Mesothelial cell of epicardium (in vitro differentiated cells): ENCODE results near the gene CEP112. TPM values are rescaled to one million over a fixed set of nuclear protein-coding genes. Genes with fewer than 3 reads are reported as not detected.

Experiments
- DNase-seq, 2 experiments: peaks; one replicate each; pipeline ENCODE4 v3.0.0; 2021; ENCODE audit warnings: low spot score in 2 of 2; ENCODE audit not compliant: unreplicated experiment in 2 of 2
- H3K27ac Mint-ChIP-seq: 2 replicates; pipeline ENCODE4 v1.8.0; 2021; ENCODE audit warnings: mixed read lengths
- H3K27me3 Mint-ChIP-seq: 2 replicates; pipeline ENCODE4 v1.8.0; 2021; ENCODE audit warnings: low read depth, mixed read lengths
- H3K36me3 Mint-ChIP-seq: 2 replicates; pipeline ENCODE4 v1.8.0; 2021; ENCODE audit warnings: mixed read lengths
- H3K4me1 Mint-ChIP-seq: 2 replicates; pipeline ENCODE4 v1.8.0; 2021; ENCODE audit warnings: mixed read lengths
- H3K4me3 Mint-ChIP-seq: 2 replicates; pipeline ENCODE4 v1.8.0; 2021; ENCODE audit warnings: mild to moderate bottlenecking, moderate library complexity, mixed read lengths
- H3K9me3 Mint-ChIP-seq: 2 replicates; pipeline ENCODE4 v1.8.0; 2021; ENCODE audit warnings: mixed read lengths
- CTCF ChIP-seq: fragments of 200-600 bp; sonication (generic); IDR thresholded peaks from one replicate; pipeline ENCODE4 v1.5.0; 2021; ENCODE audit warnings: antibody characterized with exemption; ENCODE audit not compliant: unreplicated experiment
- total RNA-seq: library from RNA; stranded (reverse); gene quantifications from 3 replicates; pipeline ENCODE4 v1.2.1, GENCODE V29; 2021

Gene CEP112
- total RNA-seq, 1 donor from 2014 or later: 24.0 TPM

GRCh38 chr17:66227212-66228045 is 35.5 kb upstream of the CEP112 start:
- H3K4me3 Mint-ChIP-seq: no peak overlapping the region
- DNase-seq: no peak
- peaks cover 5% of the 10 kb centered on the region for H3K4me1 Mint-ChIP-seq
- no peaks in the 10 kb centered on the region for H3K36me3 Mint-ChIP-seq
- peaks cover 36% of the 10 kb centered on the region for H3K27me3 Mint-ChIP-seq
- no peak for TF ChIP-seq CTCF
- H3K9me3 Mint-ChIP-seq: no peaks in the 10 kb centered on the region
- no peak overlapping the region for H3K27ac Mint-ChIP-seq

GRCh38 chr17:66222798-66223350 is 30.9 kb upstream of the CEP112 start:
- TF ChIP-seq CTCF: no peak
- peaks cover 5% of the 10 kb centered on the region for H3K4me1 Mint-ChIP-seq
- no peak overlapping the region for H3K4me3 Mint-ChIP-seq
- no peak for DNase-seq
- no peak overlapping the region for H3K27ac Mint-ChIP-seq
- H3K27me3 Mint-ChIP-seq: peaks cover 55% of the 10 kb centered on the region
- no peaks in the 10 kb centered on the region for H3K36me3 Mint-ChIP-seq
- H3K9me3 Mint-ChIP-seq: no peaks in the 10 kb centered on the region

GRCh38 chr17:66221755-66222530 is 30.0 kb upstream of the CEP112 start:
- Mint-ChIP-seq H3K4me1 (peaks cover 5% of the 10 kb centered on the region), H3K27me3 (peaks cover 52% of the 10 kb centered on the region), H3K4me3 (no peak overlapping the region), H3K9me3 (no peaks in the 10 kb centered on the region), H3K36me3 (no peaks in the 10 kb centered on the region), H3K27ac (no peak overlapping the region)
- TF ChIP-seq CTCF: no peak
- no peak for DNase-seq

DNA sequence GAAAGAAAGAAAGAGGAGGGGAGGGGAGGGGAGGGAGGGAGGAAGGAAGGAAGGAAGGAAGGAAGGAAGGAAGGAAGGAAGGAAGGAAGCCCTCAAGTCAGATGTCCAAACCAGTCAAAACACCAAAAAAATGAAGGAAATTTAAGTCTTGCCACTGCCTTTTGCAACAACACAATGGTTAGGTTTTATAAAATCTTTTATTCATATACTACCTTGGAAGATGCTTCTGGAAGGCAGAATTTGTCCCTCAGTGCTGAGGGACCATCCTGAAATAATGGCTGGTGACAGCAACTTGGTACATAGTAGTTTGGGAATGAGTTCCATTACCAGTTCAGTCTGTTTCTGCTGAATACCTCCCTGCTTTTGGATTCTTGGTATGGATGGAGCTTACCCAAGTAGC is 29.4 kb upstream of the CEP112 start:
- no peaks in the 10 kb centered on the region for H3K9me3 Mint-ChIP-seq
- H3K4me3 Mint-ChIP-seq: no peak overlapping the region
- H3K27me3 Mint-ChIP-seq: peaks cover 55% of the 10 kb centered on the region
- no peak for DNase-seq
- H3K36me3 Mint-ChIP-seq: no peaks in the 10 kb centered on the region
- TF ChIP-seq CTCF: no peak
- peaks cover 5% of the 10 kb centered on the region for H3K4me1 Mint-ChIP-seq
- no peak overlapping the region for H3K27ac Mint-ChIP-seq

- Mint-ChIP-seq H3K27ac (no peak overlapping the region), H3K36me3 (no peaks in the 10 kb centered on the region), H3K9me3 (no peaks in the 10 kb centered on the region), H3K4me1 (peaks cover 5% of the 10 kb centered on the region), H3K27me3 (peaks cover 60% of the 10 kb centered on the region), H3K4me3 (no peak overlapping the region)
- TF ChIP-seq CTCF: no peak
- DNase-seq: no peak
Measured at GRCh38 chr17:66220079-66220835, 28.3 kb upstream of the CEP112 start.
